Measurements from ENCODE around the gene RAB15.

DNA sequence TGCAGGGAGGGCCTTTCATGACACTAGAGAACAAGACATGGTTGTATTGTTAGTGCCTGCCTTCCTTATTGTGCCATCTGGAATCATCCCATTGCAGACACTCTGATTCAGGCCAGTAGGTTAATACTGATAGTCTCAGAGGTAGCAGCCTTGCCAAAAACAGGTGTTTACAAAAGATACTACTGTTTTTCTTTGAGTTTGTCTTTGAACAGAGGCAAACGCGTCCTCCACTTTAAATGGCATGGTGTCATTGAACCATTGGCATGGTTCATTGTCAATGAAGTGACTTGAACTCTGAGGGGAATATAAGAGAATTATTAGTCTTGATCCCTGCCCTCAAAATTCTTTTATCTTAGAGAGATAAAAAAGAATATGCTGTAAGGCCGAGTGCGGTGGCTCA is 18.8 kb upstream of the RAB15 start:
- TF ChIP-seq, protein P1, sequence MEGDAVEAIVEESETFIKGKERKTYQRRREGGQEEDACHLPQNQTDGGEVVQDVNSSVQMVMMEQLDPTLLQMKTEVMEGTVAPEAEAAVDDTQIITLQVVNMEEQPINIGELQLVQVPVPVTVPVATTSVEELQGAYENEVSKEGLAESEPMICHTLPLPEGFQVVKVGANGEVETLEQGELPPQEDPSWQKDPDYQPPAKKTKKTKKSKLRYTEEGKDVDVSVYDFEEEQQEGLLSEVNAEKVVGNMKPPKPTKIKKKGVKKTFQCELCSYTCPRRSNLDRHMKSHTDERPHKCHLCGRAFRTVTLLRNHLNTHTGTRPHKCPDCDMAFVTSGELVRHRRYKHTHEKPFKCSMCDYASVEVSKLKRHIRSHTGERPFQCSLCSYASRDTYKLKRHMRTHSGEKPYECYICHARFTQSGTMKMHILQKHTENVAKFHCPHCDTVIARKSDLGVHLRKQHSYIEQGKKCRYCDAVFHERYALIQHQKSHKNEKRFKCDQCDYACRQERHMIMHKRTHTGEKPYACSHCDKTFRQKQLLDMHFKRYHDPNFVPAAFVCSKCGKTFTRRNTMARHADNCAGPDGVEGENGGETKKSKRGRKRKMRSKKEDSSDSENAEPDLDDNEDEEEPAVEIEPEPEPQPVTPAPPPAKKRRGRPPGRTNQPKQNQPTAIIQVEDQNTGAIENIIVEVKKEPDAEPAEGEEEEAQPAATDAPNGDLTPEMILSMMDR (conservative IDR thresholded peaks at IDR 0.05 in 1 of 2, IDR thresholded peaks at IDR 0.05 in 1 of 2; ENCODE audit: low read depth in 1 of 2, low read length in 2 of 2) = no peak
- TF ChIP-seq EZH2 (IDR thresholded peaks at IDR 0.05; ENCODE audit: low read length, missing control alignments) = no peak
